Chondrocyte (in vitro differentiated cells): ENCODE results near the gene SHISA6. TPM values are rescaled to one million over a fixed set of nuclear protein-coding genes. Genes with fewer than 3 reads are reported as not detected.

ENCODE experiments used
- DNase-seq: peaks from one replicate; pipeline ENCODE4 v3.0.0; 2021; ENCODE audit warnings: mixed read lengths, low spot score
- H3K27ac Mint-ChIP-seq: one replicate; pipeline ENCODE4 v1.8.0; 2021; ENCODE audit warnings: mild to moderate bottlenecking, moderate library complexity, mixed read lengths; ENCODE audit not compliant: unreplicated experiment
- H3K27me3 Mint-ChIP-seq: 2 replicates; pipeline ENCODE4 v1.8.0; 2021; ENCODE audit warnings: low read depth, mixed read lengths
- H3K36me3 Mint-ChIP-seq: 2 replicates; pipeline ENCODE4 v1.8.0; 2021; ENCODE audit warnings: low read depth, mixed read lengths
- H3K4me1 Mint-ChIP-seq: 2 replicates; pipeline ENCODE4 v1.8.0; 2021; ENCODE audit warnings: low read depth, mild to moderate bottlenecking, mixed read lengths
- H3K4me3 Mint-ChIP-seq: one replicate; pipeline ENCODE4 v1.8.0; 2021; ENCODE audit warnings: mild to moderate bottlenecking, moderate library complexity, mixed read lengths; ENCODE audit not compliant: unreplicated experiment
- H3K9me3 Mint-ChIP-seq: 2 replicates; pipeline ENCODE4 v1.8.0; 2021; ENCODE audit warnings: low read depth, mixed read lengths
- total RNA-seq: library from RNA; stranded (reverse); gene quantifications from 3 replicates; pipeline ENCODE4 v1.2.1, GENCODE V29; 2021
- TF ChIP-seq, protein P1 (sequence below): fragments of 200-600 bp; sonication (generic); IDR thresholded peaks from 2 replicates; pipeline ENCODE4 v1.5.0; 2021; ENCODE audit warnings: antibody characterized with exemption, mild to moderate bottlenecking, moderate library complexity

The SHISA6 gene
- total RNA-seq, 1 donor from 2014 or later: not detected

DNA sequence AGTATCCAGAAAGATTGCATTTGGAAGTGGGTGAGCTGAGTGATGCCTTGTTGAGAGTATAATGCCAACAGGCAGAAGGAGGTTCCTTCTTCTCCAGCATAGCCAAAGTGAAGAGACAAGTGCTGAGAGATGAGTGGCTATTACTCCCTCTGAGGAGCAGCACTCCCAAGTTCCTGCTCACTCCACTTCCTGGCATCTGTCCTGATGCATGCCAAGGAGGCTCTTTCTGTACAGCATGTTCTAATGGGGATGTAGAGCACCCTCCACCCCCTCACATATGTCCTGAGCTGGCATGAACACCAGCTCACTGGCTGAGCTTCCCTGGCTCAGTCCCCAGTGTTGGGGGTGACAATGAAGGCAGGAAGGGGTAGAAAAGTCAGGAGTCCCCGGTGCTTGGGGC, 313.0 kb downstream of the SHISA6 start:
- TF ChIP-seq, protein P1, sequence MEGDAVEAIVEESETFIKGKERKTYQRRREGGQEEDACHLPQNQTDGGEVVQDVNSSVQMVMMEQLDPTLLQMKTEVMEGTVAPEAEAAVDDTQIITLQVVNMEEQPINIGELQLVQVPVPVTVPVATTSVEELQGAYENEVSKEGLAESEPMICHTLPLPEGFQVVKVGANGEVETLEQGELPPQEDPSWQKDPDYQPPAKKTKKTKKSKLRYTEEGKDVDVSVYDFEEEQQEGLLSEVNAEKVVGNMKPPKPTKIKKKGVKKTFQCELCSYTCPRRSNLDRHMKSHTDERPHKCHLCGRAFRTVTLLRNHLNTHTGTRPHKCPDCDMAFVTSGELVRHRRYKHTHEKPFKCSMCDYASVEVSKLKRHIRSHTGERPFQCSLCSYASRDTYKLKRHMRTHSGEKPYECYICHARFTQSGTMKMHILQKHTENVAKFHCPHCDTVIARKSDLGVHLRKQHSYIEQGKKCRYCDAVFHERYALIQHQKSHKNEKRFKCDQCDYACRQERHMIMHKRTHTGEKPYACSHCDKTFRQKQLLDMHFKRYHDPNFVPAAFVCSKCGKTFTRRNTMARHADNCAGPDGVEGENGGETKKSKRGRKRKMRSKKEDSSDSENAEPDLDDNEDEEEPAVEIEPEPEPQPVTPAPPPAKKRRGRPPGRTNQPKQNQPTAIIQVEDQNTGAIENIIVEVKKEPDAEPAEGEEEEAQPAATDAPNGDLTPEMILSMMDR: no peak
- DNase-seq: no peak
- no peak overlapping the region for H3K4me3 Mint-ChIP-seq
- peaks cover 5% of the 10 kb centered on the region for H3K9me3 Mint-ChIP-seq
- no peaks in the 10 kb centered on the region for H3K4me1 Mint-ChIP-seq
- no peaks in the 10 kb centered on the region for H3K27me3 Mint-ChIP-seq
- no peaks in the 10 kb centered on the region for H3K36me3 Mint-ChIP-seq
- no peak overlapping the region for H3K27ac Mint-ChIP-seq

DNA sequence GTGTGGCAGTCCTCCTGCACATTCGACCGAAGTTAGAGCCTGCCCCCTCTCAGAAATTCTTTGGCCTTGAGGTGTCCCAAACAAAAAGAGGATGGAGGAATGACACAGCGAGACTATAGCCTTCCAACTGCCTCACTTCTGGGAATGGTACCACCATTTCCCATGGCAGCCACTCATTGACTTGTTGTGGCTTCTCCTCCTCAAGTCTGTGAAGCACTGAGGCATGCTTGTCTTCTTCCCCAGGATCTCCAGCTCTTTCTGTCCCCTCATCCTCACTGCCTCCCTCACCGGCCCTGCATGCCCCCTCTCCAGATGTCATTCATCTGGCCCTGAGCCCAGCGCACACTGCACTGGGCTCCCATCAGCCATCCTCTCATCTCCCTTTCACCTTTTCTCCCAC, 313.5 kb downstream of the SHISA6 start:
- TF ChIP-seq, protein P1: no peak
- no peaks in the 10 kb centered on the region for H3K27me3 Mint-ChIP-seq
- H3K36me3 Mint-ChIP-seq: no peaks in the 10 kb centered on the region
- no peaks in the 10 kb centered on the region for H3K4me1 Mint-ChIP-seq
- no peak overlapping the region for H3K4me3 Mint-ChIP-seq
- H3K27ac Mint-ChIP-seq: no peak overlapping the region
- DNase-seq: no peak
- H3K9me3 Mint-ChIP-seq: peaks cover 5% of the 10 kb centered on the region

DNA sequence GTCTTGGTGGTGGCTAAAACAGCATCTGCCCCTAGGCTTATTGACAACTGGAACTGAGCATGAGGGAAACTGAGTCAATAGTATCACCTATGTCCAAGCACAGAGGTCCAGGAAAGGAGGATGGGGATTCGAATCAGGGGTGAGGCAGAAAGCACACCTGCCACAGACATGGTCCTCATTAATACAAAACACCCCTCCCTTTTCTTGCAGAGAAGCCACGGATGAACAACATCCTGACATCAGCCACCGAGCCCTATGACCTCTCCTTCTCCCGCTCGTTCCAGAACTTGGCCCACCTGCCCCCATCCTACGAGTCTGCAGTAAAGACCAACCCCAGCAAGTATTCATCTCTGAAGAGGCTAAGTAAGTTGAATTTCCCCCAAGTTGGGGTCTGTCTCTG, 314.5 kb downstream of the SHISA6 start:
- no peaks in the 10 kb centered on the region for H3K4me1 Mint-ChIP-seq
- H3K27ac Mint-ChIP-seq: no peak overlapping the region
- no peaks in the 10 kb centered on the region for H3K36me3 Mint-ChIP-seq
- peaks cover 5% of the 10 kb centered on the region for H3K9me3 Mint-ChIP-seq
- TF ChIP-seq, protein P1: no peak
- H3K4me3 Mint-ChIP-seq: no peak overlapping the region
- H3K27me3 Mint-ChIP-seq: no peaks in the 10 kb centered on the region
- no peak for DNase-seq

DNA sequence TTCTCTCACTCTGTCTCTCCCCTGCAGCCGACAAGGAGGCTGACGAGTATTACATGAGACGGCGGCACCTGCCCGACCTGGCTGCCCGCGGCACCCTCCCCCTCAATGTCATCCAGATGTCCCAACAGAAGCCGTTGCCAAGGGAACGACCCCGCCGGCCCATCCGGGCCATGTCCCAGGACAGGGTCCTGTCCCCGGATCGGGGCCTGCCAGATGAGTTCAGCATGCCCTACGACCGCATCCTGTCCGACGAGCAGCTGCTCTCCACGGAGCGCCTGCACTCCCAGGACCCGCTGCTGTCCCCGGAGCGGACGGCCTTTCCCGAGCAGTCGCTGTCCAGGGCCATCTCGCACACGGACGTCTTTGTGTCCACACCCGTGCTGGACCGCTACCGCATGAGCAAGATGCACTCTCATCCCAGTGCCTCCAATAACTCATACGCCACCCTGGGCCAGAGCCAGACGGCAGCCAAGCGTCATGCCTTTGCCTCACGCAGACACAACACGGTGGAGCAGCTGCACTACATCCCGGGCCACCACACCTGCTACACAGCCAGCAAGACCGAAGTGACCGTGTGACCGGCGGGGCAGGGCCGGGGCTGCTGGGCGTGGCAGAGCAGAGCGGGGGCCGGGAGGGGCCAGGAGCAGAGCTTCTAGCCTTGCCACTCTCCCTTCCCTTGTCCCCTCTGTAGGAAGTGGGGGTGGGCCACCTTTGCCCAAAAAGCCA, 316.9 kb downstream of the SHISA6 start:
- DNase-seq: no peak
- Mint-ChIP-seq H3K4me3 (no peak overlapping the region), H3K36me3 (no peaks in the 10 kb centered on the region), H3K4me1 (no peaks in the 10 kb centered on the region), H3K27ac (no peak overlapping the region), H3K27me3 (no peaks in the 10 kb centered on the region), H3K9me3 (peaks cover 5% of the 10 kb centered on the region)
- TF ChIP-seq, protein P1: no peak

DNA sequence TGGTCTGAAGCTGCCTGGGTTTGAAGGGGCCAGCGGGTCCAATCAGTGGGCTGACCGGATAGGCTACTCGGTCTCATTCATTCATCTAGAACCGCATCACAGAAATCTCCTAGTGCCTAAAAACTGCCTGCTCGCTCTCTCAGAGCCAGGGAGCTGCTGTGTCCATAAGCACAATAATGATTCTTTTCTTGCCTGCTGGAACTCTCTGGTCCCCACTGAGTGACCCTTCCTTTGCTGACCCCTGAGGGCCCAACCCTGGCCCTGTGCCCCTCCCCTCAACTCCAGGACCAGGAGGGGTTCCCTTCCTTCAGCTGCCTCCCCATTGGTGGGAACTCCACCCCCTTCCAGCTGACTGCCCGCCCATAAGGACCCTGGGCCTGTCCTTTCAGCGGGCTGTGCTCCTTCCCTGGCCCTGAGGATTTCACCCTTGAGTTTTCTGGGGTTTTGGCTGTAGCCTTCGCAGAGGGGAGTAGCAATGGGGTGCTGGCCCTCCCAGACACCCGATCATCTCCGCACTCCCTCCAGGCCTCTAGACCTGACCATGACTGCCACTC, 317.7 kb downstream of the SHISA6 start:
- Mint-ChIP-seq H3K36me3 (no peaks in the 10 kb centered on the region), H3K9me3 (peaks cover 5% of the 10 kb centered on the region), H3K27me3 (no peaks in the 10 kb centered on the region), H3K4me1 (no peaks in the 10 kb centered on the region), H3K4me3 (no peak overlapping the region), H3K27ac (no peak overlapping the region)
- TF ChIP-seq, protein P1: no peak
- DNase-seq: no peak
